ENCODE data around the gene SH3BP5.

- TF ChIP-seq CTCF (IDR thresholded peaks at IDR 0.05; ENCODE audit: low read length) (no peak), EZH2 (optimal IDR thresholded peaks at IDR 0.05; ENCODE audit: low read depth, low read length) (no peak)
These were observed 69.3 kb downstream of the SH3BP5 start for GRCh38 chr3:15263120-15263519.
